NB4 (cell line): ENCODE results near the gene LRRK1.

Experiments
- DNase-seq: peaks from one replicate; pipeline ENCODE4 v3.0.0; 2010; ENCODE audit warnings: low read depth
- H3K4me3 ChIP-seq: one replicate; pipeline ENCODE4 v1.5.1; 2011; ENCODE audit warnings: mild to moderate bottlenecking, low read depth, low read length, moderate library complexity
- MYC ChIP-seq: IDR thresholded peaks from 2 replicates; pipeline ENCODE4 v1.6.1; 2011; ENCODE audit warnings: low read depth, low read length
- POLR2A ChIP-seq: IDR thresholded peaks from 2 replicates; pipeline ENCODE4 v1.6.1; 2011; ENCODE audit warnings: mild to moderate bottlenecking; ENCODE audit not compliant: insufficient read length; ENCODE audit errors: extremely low read depth
- TF ChIP-seq, protein P1 (sequence below): IDR thresholded peaks from one replicate; pipeline ENCODE4 v1.5.1; 2012; ENCODE audit warnings: low read depth, low read length
- TF ChIP-seq, protein P2 (sequence below): IDR thresholded peaks from 2 replicates; pipeline ENCODE4 v1.6.1; 2011; ENCODE audit warnings: low read depth, low read length

Gene LRRK1

DNA sequence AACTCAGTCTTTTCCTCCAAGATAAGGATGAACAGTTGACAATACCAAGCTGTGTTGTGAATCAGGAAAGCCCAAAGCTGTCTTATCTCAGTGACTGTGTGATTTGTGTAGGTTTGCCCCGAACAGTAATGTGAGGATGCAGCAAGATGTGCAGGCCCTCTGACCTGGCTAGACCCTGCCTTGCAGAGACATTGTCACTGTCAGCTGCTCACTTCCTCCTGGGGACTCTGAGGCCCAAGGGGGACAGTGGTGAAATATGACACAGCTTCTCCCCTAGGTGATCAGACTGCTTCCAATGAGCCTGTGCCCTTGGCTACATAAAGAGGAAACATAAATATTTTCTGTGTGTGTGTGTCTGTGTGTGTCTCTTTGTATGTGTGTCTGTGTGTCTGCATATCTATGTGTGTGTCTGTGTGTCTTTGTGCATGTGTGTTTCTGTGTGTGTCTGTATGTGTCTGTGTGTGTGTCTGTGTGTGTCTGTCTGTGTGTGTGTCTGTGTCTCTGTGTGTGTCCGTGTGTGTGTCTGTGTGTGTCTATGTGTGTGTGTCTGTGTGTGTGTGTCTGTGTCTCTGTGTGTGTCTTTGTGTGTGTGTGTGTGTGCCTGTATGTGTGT lies 21.7 kb downstream of the LRRK1 start:
- TF ChIP-seq MYC: peak; percentile 22; the same call in 1 of the 2 replicates
- TF ChIP-seq, protein P1, sequence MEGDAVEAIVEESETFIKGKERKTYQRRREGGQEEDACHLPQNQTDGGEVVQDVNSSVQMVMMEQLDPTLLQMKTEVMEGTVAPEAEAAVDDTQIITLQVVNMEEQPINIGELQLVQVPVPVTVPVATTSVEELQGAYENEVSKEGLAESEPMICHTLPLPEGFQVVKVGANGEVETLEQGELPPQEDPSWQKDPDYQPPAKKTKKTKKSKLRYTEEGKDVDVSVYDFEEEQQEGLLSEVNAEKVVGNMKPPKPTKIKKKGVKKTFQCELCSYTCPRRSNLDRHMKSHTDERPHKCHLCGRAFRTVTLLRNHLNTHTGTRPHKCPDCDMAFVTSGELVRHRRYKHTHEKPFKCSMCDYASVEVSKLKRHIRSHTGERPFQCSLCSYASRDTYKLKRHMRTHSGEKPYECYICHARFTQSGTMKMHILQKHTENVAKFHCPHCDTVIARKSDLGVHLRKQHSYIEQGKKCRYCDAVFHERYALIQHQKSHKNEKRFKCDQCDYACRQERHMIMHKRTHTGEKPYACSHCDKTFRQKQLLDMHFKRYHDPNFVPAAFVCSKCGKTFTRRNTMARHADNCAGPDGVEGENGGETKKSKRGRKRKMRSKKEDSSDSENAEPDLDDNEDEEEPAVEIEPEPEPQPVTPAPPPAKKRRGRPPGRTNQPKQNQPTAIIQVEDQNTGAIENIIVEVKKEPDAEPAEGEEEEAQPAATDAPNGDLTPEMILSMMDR: no peak
- TF ChIP-seq POLR2A: no peak
- TF ChIP-seq, protein P2, sequence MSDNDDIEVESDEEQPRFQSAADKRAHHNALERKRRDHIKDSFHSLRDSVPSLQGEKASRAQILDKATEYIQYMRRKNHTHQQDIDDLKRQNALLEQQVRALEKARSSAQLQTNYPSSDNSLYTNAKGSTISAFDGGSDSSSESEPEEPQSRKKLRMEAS: peak; percentile 41; the same call in 1 of the 2 replicates
- DNase-seq: peak; percentile 89
- no peak overlapping the region for H3K4me3 ChIP-seq

DNA sequence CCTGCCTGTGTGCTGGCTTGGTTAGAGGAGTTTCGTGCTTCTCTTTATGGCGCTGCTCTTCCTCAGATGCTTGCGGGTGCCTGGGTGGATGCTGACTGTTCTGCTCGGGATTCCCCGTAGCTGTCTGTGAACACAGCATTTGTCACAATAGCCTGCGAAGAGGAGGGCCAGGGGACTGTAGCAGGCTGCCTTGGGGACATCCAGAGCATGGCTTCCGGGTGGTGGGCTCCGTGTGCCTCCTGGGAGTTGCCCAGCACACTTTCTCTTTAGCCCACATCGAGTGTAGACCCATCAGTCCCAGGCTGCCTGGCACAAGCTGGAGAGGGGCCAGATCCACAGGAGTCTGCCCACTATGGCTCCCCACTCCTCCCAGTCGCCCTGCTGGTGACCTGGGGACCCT lies 22.4 kb downstream of the LRRK1 start:
- DNase-seq: no peak
- H3K4me3 ChIP-seq: no peak overlapping the region
- TF ChIP-seq POLR2A (no peak), MYC (no peak)
- TF ChIP-seq, protein P1: no peak
- TF ChIP-seq, protein P2: no peak

DNA sequence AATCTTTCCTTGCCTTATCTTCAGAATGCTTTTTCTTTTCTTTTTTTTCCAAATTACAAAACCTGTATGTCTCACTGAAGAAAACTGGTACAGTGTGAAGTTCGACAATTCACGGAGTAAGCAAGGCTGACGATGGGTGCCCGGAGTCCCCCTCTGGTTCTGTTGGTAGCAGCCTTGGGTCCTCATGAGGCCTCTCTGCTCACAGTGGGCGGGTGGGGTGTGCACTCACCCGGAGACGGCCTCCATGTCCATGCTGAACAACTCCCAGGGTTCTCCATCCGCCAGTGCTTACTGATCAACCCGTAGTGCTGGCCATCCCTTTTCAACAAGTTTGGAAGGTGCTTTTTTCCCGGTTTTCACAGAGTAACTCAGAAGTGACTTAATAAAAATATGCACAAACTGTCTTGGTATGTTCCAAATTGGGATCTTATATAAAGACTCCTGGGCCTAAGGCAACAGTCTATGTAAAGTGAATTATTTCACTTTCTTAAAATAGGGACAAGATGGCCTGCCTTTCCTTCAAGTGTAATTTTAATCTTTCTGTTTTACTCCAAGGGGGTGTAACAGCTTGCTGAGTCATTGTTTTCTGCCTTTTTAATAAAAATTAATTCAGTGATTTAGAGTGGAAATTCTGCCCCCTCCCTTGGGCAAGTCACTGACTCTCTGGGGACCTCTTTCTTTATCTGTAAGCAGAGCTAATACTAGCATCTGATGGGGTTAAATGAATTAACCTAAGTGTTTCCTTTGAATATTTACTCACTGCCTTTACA lies 23.7 kb downstream of the LRRK1 start:
- H3K4me3 ChIP-seq: no peak overlapping the region
- no peak for DNase-seq
- no peak for TF ChIP-seq POLR2A
- TF ChIP-seq MYC: no peak
- TF ChIP-seq, protein P2: no peak
- TF ChIP-seq, protein P1: no peak

DNA sequence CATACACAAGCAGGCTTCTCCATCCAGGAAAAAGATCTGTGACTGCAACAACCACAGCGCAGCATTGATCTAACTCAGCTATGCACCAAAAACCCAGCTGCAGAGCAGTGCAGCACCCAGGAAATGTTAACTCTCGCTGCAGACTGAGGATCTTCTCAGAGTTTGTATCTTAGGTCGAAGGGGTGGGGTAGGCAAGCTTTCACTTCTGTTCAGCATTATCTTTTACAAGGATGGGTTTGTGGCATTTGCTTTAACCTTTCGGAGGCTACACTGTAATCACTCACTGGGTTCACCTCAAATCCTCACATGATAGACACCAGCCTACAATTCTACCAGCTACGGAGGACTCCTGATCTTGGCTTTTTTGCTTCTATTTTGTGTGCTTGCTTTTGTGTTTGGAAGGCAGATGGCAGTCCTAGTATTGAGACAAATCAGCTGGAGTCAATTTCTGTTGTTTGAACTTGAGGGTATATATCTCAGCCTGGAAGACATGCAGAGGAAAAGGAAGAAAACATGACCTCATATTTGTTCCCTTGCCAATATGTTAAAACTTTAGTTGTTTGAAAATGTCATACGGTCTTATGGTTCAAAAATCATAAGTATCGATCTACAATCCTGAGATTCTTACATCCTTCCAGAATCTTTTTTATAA lies 25.2 kb downstream of the LRRK1 start:
- no peak overlapping the region for H3K4me3 ChIP-seq
- DNase-seq: no peak
- no peak for TF ChIP-seq POLR2A
- TF ChIP-seq, protein P1: no peak
- TF ChIP-seq MYC: no peak
- TF ChIP-seq, protein P2: no peak

DNA sequence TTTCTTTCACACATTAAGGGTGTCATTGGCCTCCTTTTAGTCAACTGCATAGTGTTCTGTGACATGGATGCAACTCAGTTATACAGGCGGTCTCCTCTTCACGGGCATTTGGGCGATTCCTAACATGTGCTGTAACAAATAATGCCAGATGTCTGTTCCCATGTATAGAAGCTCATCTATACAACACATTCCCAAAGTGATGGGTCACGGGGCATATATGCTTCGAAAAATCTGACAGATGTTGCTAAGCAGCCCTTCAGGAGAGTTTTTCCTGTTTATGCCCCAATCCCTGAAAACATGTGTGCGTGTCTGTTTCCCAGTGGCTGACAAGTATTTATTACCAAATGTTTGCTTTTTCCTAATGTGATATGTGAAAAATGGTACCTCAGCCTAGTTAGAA lies 25.8 kb downstream of the LRRK1 start:
- no peak overlapping the region for H3K4me3 ChIP-seq
- TF ChIP-seq MYC: no peak
- TF ChIP-seq, protein P2: no peak
- TF ChIP-seq, protein P1: no peak
- TF ChIP-seq POLR2A: no peak
- no peak for DNase-seq
